ENCODE data around the gene TMEM233. TPM values are rescaled to one million over a fixed set of nuclear protein-coding genes. Genes with fewer than 3 reads are reported as not detected.

Gene TMEM233
- polyA plus RNA-seq, 2 of the 4 experiments (the other 2 are of a cell fraction): not detected

DNA sequence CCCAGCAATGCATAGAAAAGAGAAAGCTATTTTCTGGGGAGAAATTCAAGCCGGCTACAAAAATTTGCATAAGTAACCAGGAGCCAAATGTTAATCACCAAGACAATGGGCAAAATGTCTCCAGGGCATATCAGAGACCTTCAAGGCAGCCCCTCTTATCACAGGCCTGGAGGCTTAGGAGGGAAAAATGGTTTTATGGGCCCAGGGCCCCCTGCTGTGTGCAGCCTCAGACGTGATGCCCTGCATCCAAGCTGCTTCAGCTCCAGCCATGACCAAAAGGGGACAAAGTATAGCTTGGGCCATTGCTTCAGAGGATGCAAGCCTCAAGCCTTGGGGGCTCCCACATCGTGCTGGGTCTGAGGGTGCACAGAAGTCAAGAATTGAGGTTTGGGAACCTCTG is 15.8 kb downstream of the TMEM233 start:
- TF ChIP-seq ZFP36 (IDR thresholded peaks at IDR 0.05; ENCODE audit: borderline replicate concordance, partially characterized antibody): peak; percentile 47
- no peak for TF ChIP-seq FOSB (CRISPR knock-in tag; IDR thresholded peaks at IDR 0.05)
- TF ChIP-seq SMC3 (IDR thresholded peaks at IDR 0.05): no peak
- TF ChIP-seq, protein P1, sequence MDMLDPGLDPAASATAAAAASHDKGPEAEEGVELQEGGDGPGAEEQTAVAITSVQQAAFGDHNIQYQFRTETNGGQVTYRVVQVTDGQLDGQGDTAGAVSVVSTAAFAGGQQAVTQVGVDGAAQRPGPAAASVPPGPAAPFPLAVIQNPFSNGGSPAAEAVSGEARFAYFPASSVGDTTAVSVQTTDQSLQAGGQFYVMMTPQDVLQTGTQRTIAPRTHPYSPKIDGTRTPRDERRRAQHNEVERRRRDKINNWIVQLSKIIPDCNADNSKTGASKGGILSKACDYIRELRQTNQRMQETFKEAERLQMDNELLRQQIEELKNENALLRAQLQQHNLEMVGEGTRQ (IDR thresholded peaks at IDR 0.05): no peak
- no peak for TF ChIP-seq TFCP2L1 (CRISPR knock-in tag; IDR thresholded peaks at IDR 0.05)
- no peak for TF ChIP-seq KDM5A (IDR thresholded peaks at IDR 0.05)
- no peak for TF ChIP-seq BHLHE40 (IDR thresholded peaks at IDR 0.05; ENCODE audit: low read depth, low read length)
- no peak for TF ChIP-seq CHD2 (IDR thresholded peaks at IDR 0.05; ENCODE audit: low read length, partially characterized antibody)
- no peak for FAIRE-seq
- H3K4me3 ChIP-seq: no peak overlapping the region
- ATAC-seq: no peak
- no peak overlapping the region for H3K27ac ChIP-seq
- POLR2A ChIA-PET: no interaction called here
- no peak overlapping the region for H3K4me2 ChIP-seq
- 28% methylated on average over 3 of the region's 3 CpGs for WGBS (ENCODE audit: missing lambda C conversion rate)
- CTCF ChIA-PET: no interaction called here
- peaks cover 10% of the 10 kb centered on the region; the same call in 1 of the 3 replicates for H3K4me1 ChIP-seq
- 0 out of 3 replicates have a peak, but pooled peaks cover 4% of the 10 kb centered on the region for H3K9me3 ChIP-seq
- DNase-seq (ENCODE audit: low read depth in 1 of 2, low spot score in 1 of 2): no peak

DNA sequence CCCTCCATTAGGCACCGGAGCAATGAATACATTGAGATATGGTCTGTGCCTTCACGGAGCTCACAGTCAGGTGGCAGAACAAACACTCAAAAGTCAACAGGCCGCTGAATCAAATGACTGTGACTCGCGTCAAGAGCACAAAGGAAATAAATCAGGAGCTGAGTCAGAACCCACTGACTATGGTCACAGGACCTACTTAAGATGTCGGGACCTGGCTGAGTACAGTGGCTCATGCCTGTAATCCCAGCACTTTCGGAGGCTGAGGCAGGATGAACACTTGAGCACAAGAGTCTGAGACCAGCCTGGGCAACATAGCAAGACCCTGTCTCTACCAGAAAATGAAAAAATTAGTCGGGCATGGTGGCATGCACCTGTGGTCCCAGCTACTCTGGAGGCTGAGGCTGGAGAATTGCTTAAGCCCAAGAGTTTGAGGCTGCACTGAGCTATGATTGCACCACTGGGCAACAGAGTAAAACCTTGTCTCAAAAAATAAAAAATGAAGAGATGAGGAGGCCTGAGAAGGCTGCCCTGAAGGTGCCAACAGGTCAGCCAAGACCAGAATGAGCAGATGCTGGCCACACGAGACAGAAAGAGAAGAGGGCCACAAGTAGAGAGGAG is 19.9 kb downstream of the TMEM233 start:
- Histone ChIP-seq H3K27ac (peak overlapping the region; percentile 26 to 31; a peak in 2 of 6 replicates), H3K4me2 (peak overlapping the region; percentile 0; the same call in 1 of the 3 replicates), H3K9me3 (peaks cover 9% of the 10 kb centered on the region; the same call in 2 of the 3 replicates), H3K4me1 (peaks cover 17% of the 10 kb centered on the region; the same call in 1 of the 3 replicates), H3K4me3 (no peak overlapping the region)
- ATAC-seq (peak; percentile 46 to 85; a peak in 5 of 6 replicates), DNase-seq (ENCODE audit: low read depth in 1 of 2, low spot score in 1 of 2) (peak in 1 of 2 experiments; percentile 53), FAIRE-seq (no peak)
- CTCF ChIA-PET: interaction anchor here (0.6 to 1.2 kb wide), 3 partner anchors 104 to 584 kb away, joined by 3 to 4 read pairs (median 3); no protein-coding TSS in a partner anchor
- peak; percentile 23; the same call in 1 of the 2 replicates for TF ChIP-seq JUNB (IDR thresholded peaks at IDR 0.05)
- TF ChIP-seq CBX2 (IDR thresholded peaks at IDR 0.05; ENCODE audit: borderline replicate concordance, low read depth): no peak
- POLR2A ChIA-PET: no interaction called here
- 7% methylated on average over 8 of the region's 9 CpGs for WGBS (ENCODE audit: missing lambda C conversion rate)

DNA sequence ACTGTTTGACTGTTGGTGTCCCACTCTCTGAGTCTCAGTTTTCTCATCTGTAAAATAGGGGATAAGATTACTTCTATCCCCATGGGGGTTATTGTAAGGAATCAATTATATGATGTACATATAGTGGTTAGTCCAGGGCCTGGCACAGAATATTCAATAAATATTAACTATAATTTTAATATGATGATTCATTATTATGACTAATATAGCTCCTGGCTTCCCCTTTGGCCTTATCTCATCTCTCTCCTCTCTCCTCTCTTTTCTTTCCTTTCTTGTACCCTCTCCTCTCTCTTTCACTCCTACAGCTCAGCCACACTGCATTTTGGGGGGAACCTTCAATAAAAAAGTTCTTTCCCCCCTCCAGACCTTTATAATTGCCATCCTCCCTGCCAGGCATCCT is 21.1 kb downstream of the TMEM233 start:
- no peak for TF ChIP-seq HDAC2 (IDR thresholded peaks at IDR 0.05)
- TF ChIP-seq, protein P2, sequence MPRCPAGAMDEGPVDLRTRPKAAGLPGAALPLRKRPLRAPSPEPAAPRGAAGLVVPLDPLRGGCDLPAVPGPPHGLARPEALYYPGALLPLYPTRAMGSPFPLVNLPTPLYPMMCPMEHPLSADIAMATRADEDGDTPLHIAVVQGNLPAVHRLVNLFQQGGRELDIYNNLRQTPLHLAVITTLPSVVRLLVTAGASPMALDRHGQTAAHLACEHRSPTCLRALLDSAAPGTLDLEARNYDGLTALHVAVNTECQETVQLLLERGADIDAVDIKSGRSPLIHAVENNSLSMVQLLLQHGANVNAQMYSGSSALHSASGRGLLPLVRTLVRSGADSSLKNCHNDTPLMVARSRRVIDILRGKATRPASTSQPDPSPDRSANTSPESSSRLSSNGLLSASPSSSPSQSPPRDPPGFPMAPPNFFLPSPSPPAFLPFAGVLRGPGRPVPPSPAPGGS (IDR thresholded peaks at IDR 0.05): no peak
- TF ChIP-seq, protein P3, sequence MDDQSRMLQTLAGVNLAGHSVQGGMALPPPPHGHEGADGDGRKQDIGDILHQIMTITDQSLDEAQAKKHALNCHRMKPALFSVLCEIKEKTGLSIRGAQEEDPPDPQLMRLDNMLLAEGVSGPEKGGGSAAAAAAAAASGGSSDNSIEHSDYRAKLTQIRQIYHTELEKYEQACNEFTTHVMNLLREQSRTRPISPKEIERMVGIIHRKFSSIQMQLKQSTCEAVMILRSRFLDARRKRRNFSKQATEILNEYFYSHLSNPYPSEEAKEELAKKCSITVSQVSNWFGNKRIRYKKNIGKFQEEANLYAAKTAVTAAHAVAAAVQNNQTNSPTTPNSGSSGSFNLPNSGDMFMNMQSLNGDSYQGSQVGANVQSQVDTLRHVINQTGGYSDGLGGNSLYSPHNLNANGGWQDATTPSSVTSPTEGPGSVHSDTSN (IDR thresholded peaks at IDR 0.05): no peak
- TF ChIP-seq POLR2A (IDR thresholded peaks at IDR 0.05; ENCODE audit: low read length): no peak
- peak; percentile 31; the same call in 1 of the 2 replicates for TF ChIP-seq FOSL2 (IDR thresholded peaks at IDR 0.05)
- TF ChIP-seq FOSL2 (CRISPR knock-in tag; IDR thresholded peaks at IDR 0.05): no peak

More for the DNA sequence above, 21.1 kb downstream of the TMEM233 start:
- ChIA-PET CTCF (interaction anchor here (1.2 kb wide), 1 partner anchor 105 kb away, joined by 3 read pairs; no protein-coding TSS in a partner anchor), POLR2A (interaction anchor here (0.7 kb wide), 1 partner anchor 726 kb away, joined by 7 read pairs; no protein-coding TSS in a partner anchor)
- no peak overlapping the region for H3K27ac ChIP-seq
- no peak overlapping the region for H3K4me2 ChIP-seq
- peaks cover 17% of the 10 kb centered on the region; the same call in 1 of the 3 replicates for H3K4me1 ChIP-seq
- peaks cover 15% of the 10 kb centered on the region; the same call in 2 of the 3 replicates for H3K9me3 ChIP-seq
- FAIRE-seq (no peak), DNase-seq (ENCODE audit: low read depth in 1 of 2, low spot score in 1 of 2) (no peak), ATAC-seq (no peak; a peak in 1 of 6 replicates)
- no peak overlapping the region for H3K4me3 ChIP-seq

Data from A549 (cell line).